IMR-90 (cell line): ENCODE data around the gene HLA-DQA1. TPM values are rescaled to one million over a fixed set of nuclear protein-coding genes. Genes with fewer than 3 reads are reported as not detected.

ENCODE experiments used
- ATAC-seq: fragments of 200-7000 bp; cut with Tn5 transposase; 2 replicates; pipeline ENCODE4 v1.9.1; 2020; ENCODE audit warnings: low read depth, mild to moderate bottlenecking, moderate library complexity
- BruUV-seq: library from RNA; stranded (reverse); fragments of 400-500 nt; replicated peaks from 2 replicates; lab custom pipeline; 2021; lab: Mats Ljungman, UMichigan
- CTCF ChIA-PET: fragments of 300-600 bp; formaldehyde crosslinking; extraction: SDS; loops from one replicate; lab custom pipeline; 2021; ENCODE audit warnings: antibody characterized with exemption; lab: Yijun Ruan, JAX
- POLR2A ChIA-PET: fragments of 300-600 bp; sonication (Branson Sonifier 250); formaldehyde crosslinking; loops from one replicate; lab custom pipeline; 2022; ENCODE audit warnings: antibody characterized with exemption; ENCODE audit not compliant: unreplicated experiment; lab: Charles Lee
- DNase-seq: peaks from one replicate; pipeline ENCODE4 v3.0.0; 2013
- H2AFZ ChIP-seq: replicated peaks from 2 replicates; pipeline ENCODE3; 2013; ENCODE audit warnings: low read length, mild to moderate bottlenecking; ENCODE audit not compliant: poor library complexity
- H2AK5ac ChIP-seq: 2 replicates; pipeline ENCODE4 v1.6.1; 2013; ENCODE audit warnings: low read depth, low read length, inconsistent platforms
- H2AK9ac ChIP-seq: replicated peaks from 2 replicates; pipeline ENCODE3; 2013; ENCODE audit warnings: mild to moderate bottlenecking, low read depth, low read length, moderate library complexity; ENCODE audit not compliant: poor library complexity
- H2BK120ac ChIP-seq: 2 replicates; pipeline ENCODE4 v1.6.1; 2013; ENCODE audit warnings: low read depth, low read length, inconsistent platforms
- H2BK15ac ChIP-seq: 3 replicates; pipeline ENCODE4 v1.6.1; 2013; ENCODE audit warnings: low read depth, low read length, inconsistent platforms
- H2BK20ac ChIP-seq: 2 replicates; pipeline ENCODE4 v1.6.1; 2013; ENCODE audit warnings: low read depth, mild to moderate bottlenecking, inconsistent platforms, low read length, moderate library complexity
- H2BK5ac ChIP-seq: 2 replicates; pipeline ENCODE4 v1.6.1; 2013; ENCODE audit warnings: mild to moderate bottlenecking, low read depth, low read length, inconsistent platforms; ENCODE audit not compliant: poor library complexity, severe bottlenecking
- H3K14ac ChIP-seq: replicated peaks from 2 replicates; pipeline ENCODE4 v1.6.1; 2013; ENCODE audit warnings: low read depth, low read length, inconsistent platforms
- H3K18ac ChIP-seq: 2 replicates; pipeline ENCODE4 v1.6.1; 2013; ENCODE audit warnings: low read depth, low read length, control low read depth
- H3K23ac ChIP-seq: 2 replicates; pipeline ENCODE4 v1.6.1; 2013; ENCODE audit warnings: low read depth, low read length, inconsistent platforms
- H3K27ac ChIP-seq: 2 replicates; pipeline ENCODE4 v1.5.1; 2013; ENCODE audit warnings: mild to moderate bottlenecking, control low read depth, low read length; ENCODE audit not compliant: insufficient read depth
- H3K27me3 ChIP-seq: 2 replicates; pipeline ENCODE4 v1.6.1; 2013; ENCODE audit warnings: low read length; ENCODE audit not compliant: control insufficient read depth, insufficient read depth
- H3K36me3 ChIP-seq: 2 replicates; pipeline ENCODE4 v1.6.1; 2013; ENCODE audit warnings: low read length, mixed read lengths; ENCODE audit not compliant: control insufficient read depth, insufficient read depth
- H3K4ac ChIP-seq: 2 replicates; pipeline ENCODE4 v1.6.1; 2013; ENCODE audit warnings: low read depth, low read length, inconsistent platforms
- H3K4me1 ChIP-seq: 2 replicates; pipeline ENCODE4 v1.6.1; 2013; ENCODE audit warnings: low read length, mixed read lengths; ENCODE audit not compliant: control insufficient read depth, insufficient read depth
- H3K4me2 ChIP-seq: 2 replicates; pipeline ENCODE4 v1.6.1; 2013; ENCODE audit warnings: low read depth, mild to moderate bottlenecking, control low read depth, low read length, moderate library complexity
- H3K4me3 ChIP-seq: 2 replicates; pipeline ENCODE4 v1.5.1; 2013; ENCODE audit warnings: low read depth, mild to moderate bottlenecking, control low read depth, low read length, moderate library complexity; ENCODE audit not compliant: insufficient read depth
- H3K56ac ChIP-seq: 2 replicates; pipeline ENCODE4 v1.6.1; 2013; ENCODE audit warnings: low read length, inconsistent platforms; ENCODE audit not compliant: insufficient read depth; ENCODE audit errors: extremely low read depth
- H3K79me1 ChIP-seq, 2 experiments: 2 replicates each; pipeline ENCODE4 v1.6.1; 2013; ENCODE audit warnings: low read length in 2 of 2, inconsistent platforms in 1 of 2, low read depth in 1 of 2
- H3K9ac ChIP-seq: 2 replicates; pipeline ENCODE4 v1.6.1; 2013; ENCODE audit warnings: low read depth, low read length, control low read depth
- H3K9me1 ChIP-seq: 2 replicates; pipeline ENCODE4 v1.6.1; 2013; ENCODE audit warnings: low read length, inconsistent platforms; ENCODE audit not compliant: insufficient read depth
- H3K9me3 ChIP-seq: 2 replicates; pipeline ENCODE4 v1.6.1; 2013; ENCODE audit warnings: low read length; ENCODE audit not compliant: control insufficient read depth, insufficient read depth
- H4K20me1 ChIP-seq: 2 replicates; pipeline ENCODE4 v1.6.1; 2013; ENCODE audit warnings: low read length, inconsistent platforms; ENCODE audit not compliant: insufficient read depth
- H4K5ac ChIP-seq: 2 replicates; pipeline ENCODE4 v1.6.1; 2013; ENCODE audit warnings: mild to moderate bottlenecking, low read depth, low read length, control low read depth
- H4K8ac ChIP-seq, 2 experiments: 2 replicates each; pipeline ENCODE4 v1.6.1; 2013; ENCODE audit warnings: low read depth in 2 of 2, low read length in 2 of 2, control low read depth in 1 of 2, inconsistent platforms in 1 of 2
- H4K91ac ChIP-seq: 2 replicates; pipeline ENCODE4 v1.6.1; 2013; ENCODE audit warnings: low read depth, low read length, inconsistent platforms; ENCODE audit not compliant: insufficient read depth
- BHLHE40 ChIP-seq: fragments of 150-350 bp; IDR thresholded peaks from 2 replicates; pipeline ENCODE4 v1.6.1; 2016; ENCODE audit warnings: mild to moderate bottlenecking, low read depth, low read length
- CEBPB ChIP-seq: IDR thresholded peaks from 2 replicates; pipeline ENCODE4 v1.6.1; 2012; ENCODE audit warnings: low read depth, low read length, improper control_type of control experiment
- CHD1 ChIP-seq: IDR thresholded peaks from 2 replicates; pipeline ENCODE4 v1.6.1; 2012; ENCODE audit warnings: low read depth, low read length, improper control_type of control experiment
- FOS ChIP-seq: fragments of 150-350 bp; IDR thresholded peaks from 2 replicates; pipeline ENCODE4 v1.6.1; 2016; ENCODE audit warnings: low read depth, low read length
- MAFK ChIP-seq: IDR thresholded peaks from 2 replicates; pipeline ENCODE4 v1.6.1; 2012; ENCODE audit warnings: low read depth, low read length, improper control_type of control experiment
- MAZ ChIP-seq: IDR thresholded peaks from 2 replicates; pipeline ENCODE4 v1.6.1; 2012; ENCODE audit warnings: low read depth, mild to moderate bottlenecking, low read length, improper control_type of control experiment, moderate library complexity, borderline replicate concordance
- MXI1 ChIP-seq: IDR thresholded peaks from 2 replicates; pipeline ENCODE4 v1.6.1; 2012; ENCODE audit warnings: low read depth, mild to moderate bottlenecking, low read length, moderate library complexity, borderline replicate concordance
- NFE2L2 ChIP-seq: fragments of 150-350 bp; IDR thresholded peaks from 2 replicates; pipeline ENCODE4 v1.6.1; 2016; ENCODE audit warnings: low read depth, mild to moderate bottlenecking, low read length
- POLR2A ChIP-seq: IDR thresholded peaks from 2 replicates; pipeline ENCODE4 v1.6.1; 2012; ENCODE audit warnings: mild to moderate bottlenecking, low read depth, low read length
- RAD21 ChIP-seq: IDR thresholded peaks from 2 replicates; pipeline ENCODE4 v1.6.1; 2012; ENCODE audit warnings: low read length, improper control_type of control experiment
- RCOR1 ChIP-seq: IDR thresholded peaks from 2 replicates; pipeline ENCODE4 v1.6.1; 2012; ENCODE audit warnings: mild to moderate bottlenecking, low read length, improper control_type of control experiment; ENCODE audit not compliant: insufficient replicate concordance
- RFX5 ChIP-seq: IDR thresholded peaks from 2 replicates; pipeline ENCODE4 v1.8.0; 2012; ENCODE audit warnings: low read depth, mild to moderate bottlenecking, low read length, moderate library complexity
- USF2 ChIP-seq: fragments of 150-350 bp; IDR thresholded peaks from 2 replicates; pipeline ENCODE4 v1.6.1; 2017; ENCODE audit warnings: mild to moderate bottlenecking, antibody characterized with exemption, low read length, low read depth
- WGBS, 2 experiments: methylation state at CpG; one replicate each; pipeline versions ENCODE4 v1.1.5 to v1.1.7; 2013; ENCODE audit warnings: missing lambda C conversion rate in 2 of 2; ENCODE audit not compliant: insufficient read length in 1 of 2; ENCODE audit errors: extremely low coverage in 2 of 2; 5-methylcytosine and 5-hydroxymethylcytosine counted together
- dilution Hi-C: fragments of 300-500 bp; cut with HindIII; formaldehyde crosslinking; loops from one replicate; pipeline ENCODE4 v1.14.3; 2018; ENCODE audit warnings: low sequenced_read_pairs; ENCODE audit not compliant: unreplicated experiment
- in situ Hi-C: fragments of 300-500 bp; cut with MboI; formaldehyde crosslinking; loops from 3 replicates; pipeline ENCODE4 v1.14.3; 2019; ENCODE audit warnings: low sequenced_read_pairs, inconsistent platforms, mixed read lengths
- intact Hi-C: fragments of 100-400 bp; cut with micrococcal nuclease; formaldehyde crosslinking; loops from 2 replicates; pipeline ENCODE4 v1.10.0; 2022
- polyA plus RNA-seq, 3 experiments: library from polyadenylated mRNA; depleted of rRNA; stranded (reverse); fragments of >200 nt; gene quantifications; 2 replicates each; pipeline ENCODE4 v1.2.3, GENCODE V29; 2012; ENCODE audit warnings: low replicate concordance in 1 of 3
- total RNA-seq: library from RNA; depleted of rRNA; stranded (reverse); fragments of >200 nt; gene quantifications from 2 replicates; pipeline ENCODE4 v1.2.3, GENCODE V29; 2012
- TF ChIP-seq, protein P1 (sequence below): fragments of 150-350 bp; IDR thresholded peaks from 2 replicates; pipeline ENCODE4 v1.6.1; 2016; ENCODE audit warnings: low read depth, mild to moderate bottlenecking, low read length, moderate library complexity, borderline replicate concordance
- TF ChIP-seq, protein P2 (sequence below): conservative IDR thresholded peaks from 2 replicates; pipeline ENCODE4 v1.5.1; 2012; ENCODE audit warnings: mild to moderate bottlenecking, low read depth, low read length, improper control_type of control experiment

Gene HLA-DQA1
- total and polyA plus RNA-seq, 2 of the 4 experiments (the other 2 are of a cell fraction), result not detected

DNA sequence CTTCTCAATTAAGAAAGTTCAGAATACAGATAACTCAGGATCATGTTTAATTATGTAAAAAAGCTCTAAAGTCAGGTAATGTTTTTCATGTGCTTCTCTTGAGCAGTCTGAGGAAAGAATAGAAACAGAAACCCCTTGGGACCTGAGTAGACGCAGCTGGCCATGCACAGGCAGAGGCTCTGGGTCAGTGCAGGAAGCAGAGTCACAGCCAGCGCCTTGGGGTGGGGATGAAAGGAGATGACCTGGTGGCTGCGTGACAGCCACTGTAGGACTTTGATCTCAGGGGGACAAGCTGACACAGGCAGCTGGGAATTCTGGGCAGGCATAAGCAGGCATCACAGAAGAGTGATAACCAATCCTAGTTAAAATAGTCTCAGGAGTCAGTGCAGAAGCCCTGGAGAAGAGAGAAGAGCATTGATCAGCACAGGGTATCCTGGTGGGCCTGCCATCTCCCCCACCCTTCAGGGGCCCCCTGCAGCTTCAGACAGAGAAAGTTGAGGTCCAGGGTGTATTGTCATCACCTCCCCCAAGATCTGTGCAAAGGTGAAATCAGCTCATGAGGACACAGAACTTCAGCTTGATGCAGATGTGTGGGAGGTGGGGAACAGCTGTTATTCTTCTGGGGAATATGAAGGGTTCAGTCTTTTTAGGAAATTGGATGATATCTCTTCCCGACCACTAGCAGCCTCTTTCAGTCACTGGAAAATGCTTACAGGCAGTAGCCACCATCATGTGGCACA is 22.8 kb downstream of the HLA-DQA1 start:
- Histone ChIP-seq H3K27me3 (no peaks in the 10 kb centered on the region), H4K91ac (no peak overlapping the region), H2BK20ac (no peak overlapping the region), H3K79me1 (no peaks in the 10 kb centered on the region), H3K23ac (no peak overlapping the region), H3K56ac (no peak overlapping the region), H3K4ac (no peak overlapping the region), H2AK5ac (no peak overlapping the region), H3K14ac (no peak overlapping the region), H3K4me1 (no peaks in the 10 kb centered on the region), H3K4me3 (no peak overlapping the region), H2AK9ac (no peak overlapping the region), H3K18ac (no peak overlapping the region), H3K36me3 (no peaks in the 10 kb centered on the region), H4K5ac (no peak overlapping the region), H3K9ac (no peak overlapping the region), H4K8ac (no peak overlapping the region), H2BK5ac (no peak overlapping the region), H3K4me2 (no peak overlapping the region), H2AFZ (no peak overlapping the region), H2BK15ac (no peak overlapping the region), H2BK120ac (no peak overlapping the region), H3K9me1 (no peaks in the 10 kb centered on the region), H3K9me3 (no peaks in the 10 kb centered on the region), H4K20me1 (no peaks in the 10 kb centered on the region), H3K27ac (no peak overlapping the region)
- ATAC-seq (no peak), DNase-seq (no peak)
- in situ Hi-C loops (loop anchor here (5.0 kb wide), 1 partner anchor 102 kb away; the partner anchor contains the start of gene HLA-DQB2), dilution Hi-C loops (no loop called here), intact Hi-C loops (loop anchor here (10.0 kb wide), 1 partner anchor 205 kb away; no protein-coding TSS in a partner anchor)
- 22% methylated on average over 2 of the region's 4 CpGs; no CpG with 5 or more reads in 1 of the 2 experiments for WGBS, 2 experiments
- BruUV-seq, result no TSS peak
- ChIA-PET POLR2A (no interaction called here), CTCF (no interaction called here)
- no peak for TF ChIP-seq MAZ
- no peak for TF ChIP-seq MXI1
- TF ChIP-seq, protein P1, sequence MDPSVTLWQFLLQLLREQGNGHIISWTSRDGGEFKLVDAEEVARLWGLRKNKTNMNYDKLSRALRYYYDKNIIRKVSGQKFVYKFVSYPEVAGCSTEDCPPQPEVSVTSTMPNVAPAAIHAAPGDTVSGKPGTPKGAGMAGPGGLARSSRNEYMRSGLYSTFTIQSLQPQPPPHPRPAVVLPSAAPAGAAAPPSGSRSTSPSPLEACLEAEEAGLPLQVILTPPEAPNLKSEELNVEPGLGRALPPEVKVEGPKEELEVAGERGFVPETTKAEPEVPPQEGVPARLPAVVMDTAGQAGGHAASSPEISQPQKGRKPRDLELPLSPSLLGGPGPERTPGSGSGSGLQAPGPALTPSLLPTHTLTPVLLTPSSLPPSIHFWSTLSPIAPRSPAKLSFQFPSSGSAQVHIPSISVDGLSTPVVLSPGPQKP, result no peak
- TF ChIP-seq CEBPB, result no peak
- no peak for TF ChIP-seq FOS
- no peak for TF ChIP-seq MAFK
- no peak for TF ChIP-seq RCOR1
- no peak for TF ChIP-seq CHD1
- no peak for TF ChIP-seq RAD21
- TF ChIP-seq, protein P2, sequence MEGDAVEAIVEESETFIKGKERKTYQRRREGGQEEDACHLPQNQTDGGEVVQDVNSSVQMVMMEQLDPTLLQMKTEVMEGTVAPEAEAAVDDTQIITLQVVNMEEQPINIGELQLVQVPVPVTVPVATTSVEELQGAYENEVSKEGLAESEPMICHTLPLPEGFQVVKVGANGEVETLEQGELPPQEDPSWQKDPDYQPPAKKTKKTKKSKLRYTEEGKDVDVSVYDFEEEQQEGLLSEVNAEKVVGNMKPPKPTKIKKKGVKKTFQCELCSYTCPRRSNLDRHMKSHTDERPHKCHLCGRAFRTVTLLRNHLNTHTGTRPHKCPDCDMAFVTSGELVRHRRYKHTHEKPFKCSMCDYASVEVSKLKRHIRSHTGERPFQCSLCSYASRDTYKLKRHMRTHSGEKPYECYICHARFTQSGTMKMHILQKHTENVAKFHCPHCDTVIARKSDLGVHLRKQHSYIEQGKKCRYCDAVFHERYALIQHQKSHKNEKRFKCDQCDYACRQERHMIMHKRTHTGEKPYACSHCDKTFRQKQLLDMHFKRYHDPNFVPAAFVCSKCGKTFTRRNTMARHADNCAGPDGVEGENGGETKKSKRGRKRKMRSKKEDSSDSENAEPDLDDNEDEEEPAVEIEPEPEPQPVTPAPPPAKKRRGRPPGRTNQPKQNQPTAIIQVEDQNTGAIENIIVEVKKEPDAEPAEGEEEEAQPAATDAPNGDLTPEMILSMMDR, result no peak
- no peak for TF ChIP-seq BHLHE40
- TF ChIP-seq NFE2L2, result no peak
- TF ChIP-seq RFX5, result no peak
- TF ChIP-seq POLR2A, result no peak
- TF ChIP-seq USF2, result no peak
